GM21529 (cell line): ENCODE measurements around the gene TMED9.
"Not testable (repeated sequence)": the region's sequence is repeated elsewhere in the genome, so short reads cannot be mapped to it uniquely, and the experiment has no call there.

Source experiments
- ATAC-seq: cut with Tn5 transposase; IDR thresholded peaks from one replicate; pipeline ENCODE4 v1.9.1; 2021; ENCODE audit not compliant: unreplicated experiment

TMED9 gene

GRCh38 chr5:177605667-177606066 lies 13.7 kb downstream of the TMED9 start:
- ATAC-seq: no peak

DNA sequence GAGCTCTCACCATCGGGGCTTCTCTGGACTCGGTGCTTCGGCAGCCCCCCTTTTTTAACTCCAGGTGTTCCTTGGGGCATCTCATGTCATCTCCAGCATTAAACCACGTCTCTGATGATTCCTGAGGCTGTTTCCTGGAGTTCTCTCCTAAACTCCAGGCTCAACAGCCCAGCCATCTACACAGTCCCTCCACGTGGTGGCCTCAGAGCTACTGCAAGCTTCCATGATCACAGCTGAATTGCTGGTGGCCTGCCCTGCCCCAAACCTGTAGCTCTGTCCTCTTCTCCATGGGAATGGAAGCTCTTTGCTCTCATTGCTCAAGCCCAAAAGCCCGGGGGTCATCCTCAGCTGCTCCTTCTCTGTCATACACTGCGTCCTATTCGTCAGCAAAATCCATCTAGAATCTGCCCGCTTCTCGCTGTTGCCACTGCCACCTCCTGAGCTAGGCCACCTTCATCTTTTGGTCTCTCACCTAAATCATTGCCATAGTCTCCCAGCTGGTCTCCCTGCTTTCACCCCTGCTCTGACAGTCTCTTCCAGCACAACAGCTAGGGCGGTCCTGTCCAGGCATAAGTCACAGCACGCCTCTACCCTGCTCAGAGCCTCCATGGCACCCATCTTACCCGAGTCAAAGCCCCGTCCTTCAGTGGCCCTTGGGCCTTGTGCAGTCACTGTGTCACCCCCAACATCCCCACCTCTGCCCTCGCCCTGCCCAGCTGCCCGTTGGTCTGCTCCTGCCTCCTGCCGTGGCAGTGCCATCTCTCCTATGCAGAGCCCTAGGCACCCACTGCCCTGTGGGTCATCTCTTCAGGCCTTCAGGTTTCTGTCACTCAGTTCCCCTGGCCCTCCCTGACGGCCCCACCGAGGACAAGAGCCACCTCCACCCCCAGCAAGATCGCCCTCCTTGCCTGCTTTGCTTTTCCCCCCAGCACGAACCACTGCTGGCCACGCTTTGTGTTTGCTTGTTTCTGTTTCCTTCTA lies 14.4 kb downstream of the TMED9 start:
- no peak for ATAC-seq

DNA sequence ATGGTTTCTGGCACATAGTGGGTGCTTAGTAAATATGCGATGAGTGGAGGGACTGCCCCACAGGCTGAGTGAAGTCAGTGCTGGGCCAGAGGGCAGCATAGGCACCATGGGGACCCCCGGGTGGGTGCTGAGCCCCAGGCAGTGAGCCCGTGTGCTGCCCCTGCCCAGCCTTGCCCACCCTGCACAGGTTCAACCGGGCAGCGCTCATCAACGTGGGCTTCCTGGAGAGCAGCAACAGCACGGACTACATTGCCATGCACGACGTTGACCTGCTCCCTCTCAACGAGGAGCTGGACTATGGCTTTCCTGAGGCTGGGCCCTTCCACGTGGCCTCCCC lies 15.1 kb downstream of the TMED9 start:
- ATAC-seq: no peak

- peak; percentile 58 for ATAC-seq
Measured at GRCh38 chr5:177607452-177608192, 15.6 kb downstream of the TMED9 start.

DNA sequence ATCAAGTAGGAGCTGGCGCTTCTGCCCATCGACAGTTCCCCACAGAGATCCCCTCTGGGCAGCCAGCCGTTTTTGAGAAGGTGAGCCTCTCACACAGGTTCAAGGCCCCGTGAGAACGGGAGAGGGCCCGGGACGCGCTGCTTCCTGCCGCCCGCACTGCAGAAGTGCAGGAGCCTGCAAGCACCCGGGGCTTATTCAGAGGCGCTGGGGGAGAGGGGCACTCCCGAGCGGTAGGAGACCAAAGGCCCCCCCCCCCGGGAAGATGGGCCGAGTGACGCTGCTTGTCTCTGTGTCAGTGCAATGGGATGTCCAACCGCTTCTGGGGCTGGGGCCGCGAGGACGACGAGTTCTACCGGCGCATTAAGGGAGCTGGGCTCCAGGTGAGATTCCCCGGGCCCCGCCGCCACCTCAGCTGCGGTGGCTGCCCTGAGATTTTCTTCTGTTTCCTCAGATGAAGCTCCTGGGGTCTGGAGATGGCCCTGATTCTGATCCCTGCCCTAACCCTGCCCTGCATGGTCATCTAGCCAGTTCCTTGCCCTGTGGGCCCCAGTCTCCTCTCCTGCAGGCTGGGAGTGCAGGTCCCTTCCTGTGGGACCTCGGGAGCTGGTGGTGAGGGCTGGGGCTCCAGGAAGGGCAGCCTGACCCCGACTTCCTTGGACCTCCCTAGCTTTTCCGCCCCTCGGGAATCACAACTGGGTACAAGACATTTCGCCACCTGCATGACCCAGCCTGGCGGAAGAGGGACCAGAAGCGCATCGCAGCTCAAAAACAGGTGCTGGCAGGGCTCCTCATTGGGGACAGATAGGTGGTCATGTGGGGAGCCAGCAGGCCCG lies 16.5 kb downstream of the TMED9 start:
- no peak for ATAC-seq

DNA sequence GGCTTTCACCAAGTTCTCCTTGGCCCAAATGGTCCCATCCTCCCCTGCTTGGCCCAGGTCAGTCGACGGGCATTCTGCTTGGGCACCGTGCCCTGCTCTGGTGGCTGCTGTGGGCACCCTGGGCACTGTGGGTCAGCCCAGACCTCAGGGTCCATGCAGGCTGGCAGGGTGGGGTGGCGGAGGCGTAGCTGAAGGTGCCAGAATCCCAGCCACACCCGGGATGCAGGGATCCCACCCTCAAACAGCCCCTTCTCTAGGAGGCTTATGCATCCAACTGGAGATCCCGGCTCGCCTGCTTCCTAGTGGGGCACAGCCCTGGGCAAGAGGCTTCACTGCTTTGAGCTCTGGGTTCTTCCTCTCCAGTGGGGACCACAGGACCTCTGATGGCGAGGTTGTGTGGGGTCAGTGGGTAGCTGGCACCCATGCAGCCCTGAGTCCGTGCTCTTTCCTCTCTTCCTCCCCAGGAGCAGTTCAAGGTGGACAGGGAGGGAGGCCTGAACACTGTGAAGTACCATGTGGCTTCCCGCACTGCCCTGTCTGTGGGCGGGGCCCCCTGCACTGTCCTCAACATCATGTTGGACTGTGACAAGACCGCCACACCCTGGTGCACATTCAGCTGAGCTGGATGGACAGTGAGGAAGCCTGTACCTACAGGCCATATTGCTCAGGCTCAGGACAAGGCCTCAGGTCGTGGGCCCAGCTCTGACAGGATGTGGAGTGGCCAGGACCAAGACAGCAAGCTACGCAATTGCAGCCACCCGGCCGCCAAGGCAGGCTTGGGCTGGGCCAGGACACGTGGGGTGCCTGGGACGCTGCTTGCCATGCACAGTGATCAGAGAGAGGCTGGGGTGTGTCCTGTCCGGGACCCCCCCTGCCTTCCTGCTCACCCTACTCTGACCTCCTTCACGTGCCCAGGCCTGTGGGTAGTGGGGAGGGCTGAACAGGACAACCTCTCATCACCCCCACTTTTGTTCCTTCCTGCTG lies 17.4 kb downstream of the TMED9 start:
- no peak for ATAC-seq

DNA sequence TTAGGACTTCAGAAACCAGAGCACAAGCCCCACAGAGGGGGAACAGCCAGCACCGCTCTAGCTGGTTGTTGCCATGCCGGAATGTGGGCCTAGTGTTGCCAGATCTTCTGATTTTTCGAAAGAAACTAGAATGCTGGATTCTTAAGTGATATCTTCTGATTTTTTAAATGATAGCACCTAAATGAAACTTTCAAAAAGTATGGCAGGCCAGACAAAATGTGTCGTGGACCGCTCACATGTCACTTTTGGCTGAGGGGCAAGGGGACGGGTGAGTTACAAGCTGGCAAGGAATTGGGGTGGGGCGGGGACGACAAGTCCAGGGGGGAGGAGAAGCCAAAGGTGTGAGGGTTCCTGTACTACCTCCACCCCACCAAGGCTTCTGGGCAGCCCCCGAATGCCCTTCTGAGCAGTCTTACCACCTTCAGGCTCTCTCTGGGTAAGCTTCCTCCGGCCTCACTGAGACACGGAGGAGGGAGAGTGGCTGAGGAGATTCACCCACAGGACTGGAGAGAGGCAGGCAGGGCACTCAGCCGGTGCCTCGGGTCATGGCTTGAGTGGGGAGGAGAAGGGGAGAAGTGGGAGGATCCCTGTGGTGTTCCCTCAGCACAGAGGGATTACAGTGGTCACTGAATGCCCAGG lies 18.2 kb downstream of the TMED9 start:
- no peak for ATAC-seq

- no peak for ATAC-seq
Measured at GRCh38 chr5:177610770-177611445, 18.9 kb downstream of the TMED9 start.

DNA sequence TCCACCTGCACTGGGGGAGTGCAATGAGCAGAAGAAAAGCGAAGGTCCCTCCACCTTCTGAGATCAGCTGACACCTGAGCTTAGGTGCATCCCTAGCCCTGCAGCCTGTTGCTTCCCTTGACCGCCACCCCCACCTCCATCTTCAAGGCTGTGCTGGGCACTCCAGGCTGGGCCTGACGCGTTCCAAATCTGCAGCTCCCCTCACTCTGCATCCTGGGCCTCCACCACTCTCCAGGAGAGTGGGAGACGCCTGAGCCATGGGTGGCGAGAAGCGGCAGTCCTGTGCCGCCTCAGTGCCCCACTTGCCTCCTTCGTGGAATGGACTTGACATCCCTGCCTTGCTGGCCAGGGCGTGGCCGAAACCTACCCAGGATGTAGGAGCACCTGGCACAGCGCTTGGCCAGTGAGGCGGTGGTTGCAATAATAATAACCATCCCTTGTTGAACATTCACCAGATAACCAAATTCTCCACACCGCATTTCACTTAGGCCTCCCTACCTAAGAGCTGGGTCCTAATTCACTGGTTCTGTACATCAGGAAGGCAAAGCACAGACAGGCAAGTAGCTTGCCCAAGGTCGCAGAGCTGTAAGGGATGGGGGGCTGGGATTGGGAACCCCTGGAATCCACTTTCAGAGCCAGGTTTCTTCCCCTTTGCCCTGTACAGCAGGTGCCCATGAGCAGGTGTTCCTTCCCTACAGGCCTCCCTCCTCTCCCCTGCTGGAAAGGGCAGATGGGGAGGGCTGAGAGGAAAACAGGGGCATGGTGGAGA lies 19.6 kb downstream of the TMED9 start:
- no peak for ATAC-seq

GRCh38 chr5:177612215-177612673 lies 20.2 kb downstream of the TMED9 start:
- no peak for ATAC-seq

GRCh38 chr5:177620560-177620959 lies 28.6 kb downstream of the TMED9 start:
- no peak for ATAC-seq

- ATAC-seq: not testable (repeated sequence)
Measured at GRCh38 chr5:177624172-177624571, 32.2 kb downstream of the TMED9 start.

DNA sequence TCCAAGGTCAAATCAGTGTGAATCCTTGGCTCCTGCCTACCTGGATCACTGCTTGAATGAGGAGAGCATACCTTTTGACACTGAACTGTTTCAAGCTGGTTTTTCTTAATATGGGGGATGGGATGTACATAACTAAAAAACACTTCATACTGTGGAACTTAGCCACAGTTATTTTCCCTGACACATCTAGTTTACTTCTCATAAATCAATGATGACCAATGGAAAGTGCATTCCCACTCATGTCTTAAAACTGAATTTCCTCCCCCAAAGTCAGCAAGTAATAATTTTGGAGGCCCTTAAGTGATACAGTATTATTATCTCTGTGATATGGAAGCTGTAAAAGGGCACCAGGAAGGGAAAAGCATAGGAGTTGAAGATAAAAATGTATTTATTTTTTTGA lies 38.2 kb downstream of the TMED9 start:
- ATAC-seq: not testable (repeated sequence)

- not testable (repeated sequence) for ATAC-seq
Measured at GRCh38 chr5:177634912-177635311, 42.9 kb downstream of the TMED9 start.

DNA sequence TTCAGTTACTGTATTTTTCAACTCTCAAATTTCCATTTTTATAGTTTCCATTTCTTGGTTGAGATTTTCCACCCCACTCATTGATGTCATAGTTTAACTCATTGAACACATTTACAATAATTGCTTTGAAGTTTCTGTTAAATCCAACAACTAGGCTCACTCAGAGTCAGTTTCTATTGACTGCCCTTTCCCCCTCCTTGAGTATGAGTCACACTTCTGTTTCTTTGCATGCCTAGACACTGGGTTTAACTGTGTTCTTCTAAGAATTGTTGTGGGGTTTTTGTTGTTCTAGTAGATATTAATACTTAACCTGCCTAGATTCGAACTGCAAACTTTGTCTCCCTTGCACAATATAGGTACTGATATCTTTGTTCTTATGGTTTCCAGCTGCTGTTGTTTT lies 53.5 kb downstream of the TMED9 start:
- not testable (repeated sequence) for ATAC-seq
